ENCODE measurements around the gene DHX30.
A peak's percentile ranks its signal among the peaks of the same experiment; 100 is the strongest.

DHX30 gene

GRCh38 chr3:47848599-47849117 is 45.7 kb downstream of the DHX30 start:
- ChIA-PET POLR2A (no interaction called here), CTCF (interaction anchor here (1.2 to 1.7 kb wide), 5 partner anchors 8 to 304 kb away, joined by 3 to 7 read pairs (median 3); no protein-coding TSS in a partner anchor)
- Histone ChIP-seq H3K4me1 (ENCODE audit: control extremely low read depth in 1 of 4, control insufficient read depth in 4 of 4, insufficient read depth in 4 of 4, low read length in 3 of 4) (peaks cover 0 to 8% (median 0%) of the 10 kb centered on the region in 4 experiments), H3K4me3 (ENCODE audit: control insufficient read depth in 1 of 7, extremely low read depth in 1 of 7, insufficient read depth in 4 of 7, low read depth in 2 of 7, low read length in 6 of 7) (no peak overlapping the region), H3K36me3 (ENCODE audit: control insufficient read depth in 4 of 4, insufficient read depth in 4 of 4, low read length in 3 of 4) (peaks cover 17 to 93% (median 77%) of the 10 kb centered on the region in 4 experiments), H3K9me3 (ENCODE audit: control extremely low read depth in 1 of 5, control insufficient read depth in 4 of 5, insufficient read depth in 2 of 5, low read depth in 1 of 5, low read length in 4 of 5) (no peaks in the 10 kb centered on the region), H3K27me3 (replicated peaks in 2 of 5; ENCODE audit: control insufficient read depth in 4 of 5, insufficient read depth in 5 of 5, low read length in 4 of 5) (no peaks in the 10 kb centered on the region), H3K27ac (ENCODE audit: insufficient read depth in 1 of 2, low read depth in 1 of 2, low read length in 2 of 2, poor library complexity in 1 of 2, severe bottlenecking in 2 of 2) (no peak overlapping the region)
- WGBS (ENCODE audit: insufficient coverage), result 96% methylated on average over 22 of the region's 23 CpGs
- no peak for DNase-seq

DNA sequence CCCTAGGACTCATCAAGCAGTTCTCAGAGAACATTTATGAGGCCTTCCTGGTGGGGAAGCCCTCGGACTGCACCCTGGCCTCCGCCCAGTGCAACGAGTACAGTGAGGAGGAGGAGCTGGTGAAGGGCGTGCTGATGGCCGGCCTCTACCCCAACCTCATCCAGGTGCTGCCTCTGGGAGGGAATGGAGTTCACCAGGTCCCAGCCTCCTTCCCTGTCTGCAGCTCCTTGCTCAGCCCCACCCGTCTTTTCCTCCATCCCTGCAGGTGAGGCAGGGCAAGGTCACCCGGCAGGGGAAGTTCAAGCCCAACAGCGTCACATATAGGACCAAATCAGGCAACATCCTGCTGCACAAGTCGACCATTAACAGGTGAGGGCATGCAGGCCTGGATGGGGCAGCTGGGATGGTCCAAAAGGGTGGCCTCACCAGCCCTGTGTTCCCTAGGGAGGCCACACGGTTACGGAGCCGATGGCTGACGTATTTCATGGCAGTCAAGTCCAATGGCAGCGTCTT is 46.3 kb downstream of the DHX30 start:
- H3K9me3 ChIP-seq (ENCODE audit: control extremely low read depth in 1 of 5, control insufficient read depth in 4 of 5, insufficient read depth in 2 of 5, low read depth in 1 of 5, low read length in 4 of 5), result no peaks in the 10 kb centered on the region
- WGBS (ENCODE audit: insufficient coverage), result 95% methylated on average over 14 of the region's 14 CpGs
- no peak overlapping the region for H3K27ac ChIP-seq (ENCODE audit: insufficient read depth in 1 of 2, low read depth in 1 of 2, low read length in 2 of 2, poor library complexity in 1 of 2, severe bottlenecking in 2 of 2)
- H3K4me3 ChIP-seq (ENCODE audit: control insufficient read depth in 1 of 7, extremely low read depth in 1 of 7, insufficient read depth in 4 of 7, low read depth in 2 of 7, low read length in 6 of 7), result no peak overlapping the region
- peaks cover 15 to 93% (median 74%) of the 10 kb centered on the region in 4 experiments for H3K36me3 ChIP-seq (ENCODE audit: control insufficient read depth in 4 of 4, insufficient read depth in 4 of 4, low read length in 3 of 4)
- peaks cover 0 to 8% (median 0%) of the 10 kb centered on the region in 4 experiments for H3K4me1 ChIP-seq (ENCODE audit: control extremely low read depth in 1 of 4, control insufficient read depth in 4 of 4, insufficient read depth in 4 of 4, low read length in 3 of 4)
- no peak for DNase-seq
- ChIA-PET POLR2A (interaction anchor here (1.1 kb wide), 1 partner anchor 24 kb away, joined by 3 read pairs; no protein-coding TSS in a partner anchor), CTCF (interaction anchor here (0.5 to 1.7 kb wide), 7 partner anchors 9 to 303 kb away, joined by 3 to 7 read pairs (median 3); no protein-coding TSS in a partner anchor)
- H3K27me3 ChIP-seq (replicated peaks in 2 of 5; ENCODE audit: control insufficient read depth in 4 of 5, insufficient read depth in 5 of 5, low read length in 4 of 5), result no peaks in the 10 kb centered on the region

DNA sequence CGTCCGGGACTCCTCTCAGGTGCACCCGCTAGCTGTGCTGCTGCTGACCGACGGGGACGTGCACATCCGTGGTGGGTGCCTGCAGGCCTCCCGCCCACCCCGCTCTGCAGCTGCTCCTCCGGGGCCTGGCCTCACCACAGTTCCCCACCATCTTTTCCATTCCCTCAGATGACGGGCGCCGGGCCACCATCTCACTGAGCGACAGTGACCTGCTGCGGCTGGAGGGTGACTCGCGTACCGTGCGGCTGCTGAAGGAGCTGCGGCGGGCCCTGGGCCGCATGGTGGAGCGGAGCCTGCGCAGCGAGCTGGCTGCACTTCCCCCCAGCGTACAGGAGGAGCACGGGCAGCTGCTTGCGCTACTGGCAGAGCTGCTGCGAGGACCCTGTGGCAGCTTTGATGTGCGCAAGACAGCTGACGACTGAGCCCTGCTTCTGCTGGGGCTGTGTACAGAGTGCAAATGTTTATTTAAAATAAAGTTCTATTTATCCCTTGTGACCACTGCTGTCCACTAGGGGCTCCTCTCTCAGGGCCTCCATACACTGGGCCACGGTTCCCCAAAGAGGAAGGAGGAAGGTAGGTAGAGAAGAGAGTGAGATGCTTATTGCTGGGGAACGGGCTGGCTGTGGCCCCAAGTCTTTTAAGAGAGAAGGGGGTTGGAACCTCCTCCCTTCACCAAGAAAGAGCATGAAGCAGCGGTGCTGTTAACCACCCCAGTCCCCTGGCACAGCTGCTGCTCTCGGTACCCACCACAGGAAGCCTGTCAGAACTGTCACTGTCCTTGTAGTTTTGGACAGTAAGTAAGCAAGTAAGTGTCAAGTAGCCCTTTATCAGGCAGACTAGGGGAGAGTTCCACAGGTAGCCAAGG is 47.0 kb downstream of the DHX30 start:
- ChIA-PET CTCF (interaction anchor here (0.5 to 1.7 kb wide), 11 partner anchors 9 to 308 kb away, joined by 3 to 7 read pairs (median 3); no protein-coding TSS in a partner anchor), POLR2A (interaction anchor here (1.1 kb wide), 1 partner anchor 25 kb away, joined by 3 read pairs; no protein-coding TSS in a partner anchor)
- WGBS (ENCODE audit: insufficient coverage), result 94% methylated on average over 25 of the region's 35 CpGs
- Histone ChIP-seq H3K4me1 (ENCODE audit: control extremely low read depth in 1 of 4, control insufficient read depth in 4 of 4, insufficient read depth in 4 of 4, low read length in 3 of 4) (peaks cover 0 to 8% (median 0%) of the 10 kb centered on the region in 4 experiments), H3K9me3 (ENCODE audit: control extremely low read depth in 1 of 5, control insufficient read depth in 4 of 5, insufficient read depth in 2 of 5, low read depth in 1 of 5, low read length in 4 of 5) (no peaks in the 10 kb centered on the region), H3K27me3 (replicated peaks in 2 of 5; ENCODE audit: control insufficient read depth in 4 of 5, insufficient read depth in 5 of 5, low read length in 4 of 5) (no peaks in the 10 kb centered on the region), H3K36me3 (ENCODE audit: control insufficient read depth in 4 of 4, insufficient read depth in 4 of 4, low read length in 3 of 4) (peaks cover 14 to 91% (median 72%) of the 10 kb centered on the region in 4 experiments), H3K4me3 (ENCODE audit: control insufficient read depth in 1 of 7, extremely low read depth in 1 of 7, insufficient read depth in 4 of 7, low read depth in 2 of 7, low read length in 6 of 7) (no peak overlapping the region), H3K27ac (ENCODE audit: insufficient read depth in 1 of 2, low read depth in 1 of 2, low read length in 2 of 2, poor library complexity in 1 of 2, severe bottlenecking in 2 of 2) (no peak overlapping the region)
- peak; percentile 14 to 61 (median 52) for DNase-seq

DNA sequence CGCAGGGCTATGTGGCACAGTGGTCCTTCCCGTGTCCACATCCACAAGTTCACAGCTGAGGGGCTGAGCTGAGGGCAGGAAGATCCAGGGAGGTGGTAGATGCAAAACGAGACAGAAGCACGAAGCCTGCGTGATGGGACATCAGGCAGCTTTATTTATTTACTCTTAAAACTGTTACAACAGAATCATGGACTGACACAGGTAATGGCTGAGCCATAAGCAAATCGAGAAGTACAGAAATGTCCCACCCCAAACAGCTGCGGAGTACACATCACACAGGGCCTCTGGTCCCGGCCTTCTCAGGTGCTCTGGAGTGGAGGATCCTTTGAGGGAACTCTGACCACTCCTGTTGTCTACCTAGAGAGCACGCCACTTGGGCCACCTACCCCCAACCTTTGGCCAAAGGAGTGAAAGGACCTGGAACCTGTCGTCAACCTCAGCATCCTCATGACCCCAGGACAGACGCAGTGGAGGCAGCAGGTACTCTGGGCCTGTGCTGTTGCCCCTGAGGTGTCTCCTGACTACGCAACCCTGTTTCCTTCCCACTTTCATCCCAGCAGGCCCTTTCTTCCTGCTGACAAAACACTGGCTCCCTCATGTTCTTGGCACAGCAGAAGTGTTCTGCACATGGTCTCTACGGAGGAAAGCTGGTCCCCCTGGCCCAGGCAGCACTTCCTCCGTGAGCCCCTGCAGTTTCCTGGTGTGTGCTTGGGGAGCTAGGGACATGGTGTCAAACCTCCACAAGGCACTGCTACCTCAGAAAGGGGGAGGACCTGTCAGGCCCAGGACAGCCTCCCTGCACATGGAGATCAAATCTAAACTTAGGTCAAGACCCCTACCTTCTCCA is 47.8 kb downstream of the DHX30 start:
- 75% methylated on average over 9 of the region's 14 CpGs for WGBS (ENCODE audit: insufficient coverage)
- ChIA-PET CTCF (interaction anchor here (0.7 to 1.2 kb wide), 6 partner anchors 9 to 307 kb away, joined by 3 to 6 read pairs (median 4); no protein-coding TSS in a partner anchor), POLR2A (no interaction called here)
- peak overlapping the region in 1 of 2 experiments; percentile 27 for H3K27ac ChIP-seq (ENCODE audit: insufficient read depth in 1 of 2, low read depth in 1 of 2, low read length in 2 of 2, poor library complexity in 1 of 2, severe bottlenecking in 2 of 2)
- H3K36me3 ChIP-seq (ENCODE audit: control insufficient read depth in 4 of 4, insufficient read depth in 4 of 4, low read length in 3 of 4), result peaks cover 14 to 93% (median 71%) of the 10 kb centered on the region in 4 experiments
- no peaks in the 10 kb centered on the region for H3K27me3 ChIP-seq (replicated peaks in 2 of 5; ENCODE audit: control insufficient read depth in 4 of 5, insufficient read depth in 5 of 5, low read length in 4 of 5)
- H3K9me3 ChIP-seq (ENCODE audit: control extremely low read depth in 1 of 5, control insufficient read depth in 4 of 5, insufficient read depth in 2 of 5, low read depth in 1 of 5, low read length in 4 of 5), result no peaks in the 10 kb centered on the region
- DNase-seq, result peak in 1 of 3 donors; percentile 12
- H3K4me1 ChIP-seq (ENCODE audit: control extremely low read depth in 1 of 4, control insufficient read depth in 4 of 4, insufficient read depth in 4 of 4, low read length in 3 of 4), result peaks cover 0 to 8% (median 0%) of the 10 kb centered on the region in 4 experiments
- no peak overlapping the region for H3K4me3 ChIP-seq (ENCODE audit: control insufficient read depth in 1 of 7, extremely low read depth in 1 of 7, insufficient read depth in 4 of 7, low read depth in 2 of 7, low read length in 6 of 7)

DNA sequence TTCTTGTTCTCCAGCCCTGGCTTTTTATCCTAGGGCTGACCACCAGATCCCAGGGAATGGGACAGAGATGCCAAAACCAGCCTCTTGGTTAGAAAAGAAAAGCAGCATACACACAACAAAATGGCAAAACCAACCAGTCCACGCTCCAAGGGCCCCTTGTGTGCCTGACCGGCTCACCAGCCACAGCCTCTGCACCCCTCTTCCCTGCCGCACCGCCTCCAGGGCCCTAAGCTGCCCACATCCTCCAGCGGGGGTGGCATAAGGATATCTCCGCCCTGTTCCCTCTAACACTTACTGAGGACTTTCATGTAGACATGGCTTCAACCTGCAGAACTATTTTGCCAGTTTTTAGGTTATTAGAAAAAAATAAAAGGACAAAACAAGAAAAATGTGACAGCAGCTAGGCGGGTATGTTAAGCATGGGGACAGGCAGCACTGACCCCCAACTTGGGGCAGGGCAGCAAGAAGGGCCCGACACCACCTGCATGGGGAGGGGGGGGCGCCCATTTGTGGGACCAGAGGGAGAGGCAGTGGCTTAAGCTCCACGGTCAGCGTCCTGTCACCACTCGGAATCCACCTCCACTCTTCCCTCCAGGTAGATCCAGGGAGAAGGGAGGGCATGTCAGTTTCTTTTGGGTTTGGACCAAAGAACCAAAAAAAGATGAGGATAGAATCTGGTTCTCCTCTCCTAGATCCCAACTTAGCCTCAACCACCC is 49.1 kb downstream of the DHX30 start:
- Histone ChIP-seq H3K4me3 (ENCODE audit: control insufficient read depth in 1 of 7, extremely low read depth in 1 of 7, insufficient read depth in 4 of 7, low read depth in 2 of 7, low read length in 6 of 7) (no peak overlapping the region), H3K27ac (ENCODE audit: insufficient read depth in 1 of 2, low read depth in 1 of 2, low read length in 2 of 2, poor library complexity in 1 of 2, severe bottlenecking in 2 of 2) (peak overlapping the region in 1 of 2 experiments; percentile 27), H3K27me3 (replicated peaks in 2 of 5; ENCODE audit: control insufficient read depth in 4 of 5, insufficient read depth in 5 of 5, low read length in 4 of 5) (no peaks in the 10 kb centered on the region), H3K9me3 (ENCODE audit: control extremely low read depth in 1 of 5, control insufficient read depth in 4 of 5, insufficient read depth in 2 of 5, low read depth in 1 of 5, low read length in 4 of 5) (no peaks in the 10 kb centered on the region), H3K4me1 (ENCODE audit: control extremely low read depth in 1 of 4, control insufficient read depth in 4 of 4, insufficient read depth in 4 of 4, low read length in 3 of 4) (peaks cover 0 to 8% (median 0%) of the 10 kb centered on the region in 4 experiments), H3K36me3 (ENCODE audit: control insufficient read depth in 4 of 4, insufficient read depth in 4 of 4, low read length in 3 of 4) (peaks cover 10 to 92% (median 62%) of the 10 kb centered on the region in 4 experiments)
- DNase-seq, result no peak
- WGBS (ENCODE audit: insufficient coverage), result 90% methylated on average over 4 of the region's 12 CpGs
- ChIA-PET POLR2A (no interaction called here), CTCF (interaction anchor here (1.2 kb wide), 1 partner anchor 138 kb away, joined by 6 read pairs; no protein-coding TSS in a partner anchor)

Data from common myeloid progenitor, CD34-positive (primary cell).